GM12865 (cell line): ENCODE measurements around the gene SLC4A4.

Experiments used
- DNase-seq: peaks from one replicate; pipeline ENCODE4 v3.0.0; 2010; ENCODE audit warnings: low read depth
- H3K4me3 ChIP-seq: 2 replicates; pipeline ENCODE4 v1.5.1; 2011; ENCODE audit warnings: mild to moderate bottlenecking, low read depth, low read length, control low read depth
- CTCF ChIP-seq: IDR thresholded peaks from 2 replicates; pipeline ENCODE4 v1.5.1; 2011; ENCODE audit warnings: low read length, control low read depth, low read depth, inconsistent platforms; ENCODE audit not compliant: insufficient read depth; ENCODE audit errors: missing control alignments

Gene SLC4A4

GRCh38 chr4:71486550-71487343 is 147.9 kb downstream of the SLC4A4 start:
- no peak overlapping the region for H3K4me3 ChIP-seq
- no peak for DNase-seq
- TF ChIP-seq CTCF: no peak

GRCh38 chr4:71487344-71487920 is 148.6 kb downstream of the SLC4A4 start:
- DNase-seq: no peak
- no peak overlapping the region for H3K4me3 ChIP-seq
- TF ChIP-seq CTCF: no peak

- TF ChIP-seq CTCF: no peak
- DNase-seq: no peak
- no peak overlapping the region for H3K4me3 ChIP-seq
Observed at GRCh38 chr4:71494539-71494938, 155.7 kb downstream of the SLC4A4 start.

GRCh38 chr4:71495454-71495853 is 156.6 kb downstream of the SLC4A4 start:
- no peak for TF ChIP-seq CTCF
- DNase-seq: no peak
- H3K4me3 ChIP-seq: no peak overlapping the region

- no peak for TF ChIP-seq CTCF
Observed at GRCh38 chr4:71497078-71497477, 158.3 kb downstream of the SLC4A4 start.

GRCh38 chr4:71498002-71498401 is 159.2 kb downstream of the SLC4A4 start:
- no peak for TF ChIP-seq CTCF
- H3K4me3 ChIP-seq: no peak overlapping the region
- no peak for DNase-seq

More at GRCh38 chr4:71497078-71497477, 158.3 kb downstream of the SLC4A4 start:
- H3K4me3 ChIP-seq: no peak overlapping the region
- DNase-seq: no peak
